HCT116 (cell line): Measurements from ENCODE around the gene NLE1.

Experiments used
- EZH2phosphoT487 ChIP-seq: fragments of 200-600 bp; IDR thresholded peaks from 2 replicates; pipeline ENCODE4 v1.6.1; 2018; ENCODE audit warnings: antibody characterized with exemption, borderline replicate concordance
- POLR2A ChIP-seq: IDR thresholded peaks from 2 replicates; pipeline ENCODE4 v1.7.0; 2011; ENCODE audit warnings: borderline replicate concordance; ENCODE audit not compliant: insufficient read depth, insufficient read length; ENCODE audit errors: extremely low read depth
- POLR2AphosphoS5 ChIP-seq: IDR thresholded peaks from 2 replicates; pipeline ENCODE4 v1.6.1; 2011; ENCODE audit warnings: mild to moderate bottlenecking, low read depth, low read length, moderate library complexity
- TF ChIP-seq, protein P1 (sequence below), 3 experiments: fragments of 200-600 bp in 1 of 3; sonication (generic) in 1 of 3; IDR thresholded peaks in 2 of 3; conservative IDR thresholded peaks in 1 of 3; 2 replicates each; pipeline ENCODE4 v1.5.1; 2012 to 2017; ENCODE audit warnings: low read depth in 2 of 3, low read length in 2 of 3, antibody characterized with exemption in 1 of 3, borderline replicate concordance in 1 of 3, control low read depth in 1 of 3, mild to moderate bottlenecking in 1 of 3, mixed read lengths in 1 of 3, mixed run types in 1 of 3, moderate library complexity in 1 of 3; ENCODE audit not compliant: insufficient read depth in 1 of 3
- TF ChIP-seq, protein P2 (sequence below): IDR thresholded peaks from 2 replicates; pipeline ENCODE4 v1.6.1; 2011; ENCODE audit warnings: mild to moderate bottlenecking, low read length, moderate library complexity; ENCODE audit not compliant: insufficient replicate concordance; ENCODE audit errors: extremely low read depth

DNA sequence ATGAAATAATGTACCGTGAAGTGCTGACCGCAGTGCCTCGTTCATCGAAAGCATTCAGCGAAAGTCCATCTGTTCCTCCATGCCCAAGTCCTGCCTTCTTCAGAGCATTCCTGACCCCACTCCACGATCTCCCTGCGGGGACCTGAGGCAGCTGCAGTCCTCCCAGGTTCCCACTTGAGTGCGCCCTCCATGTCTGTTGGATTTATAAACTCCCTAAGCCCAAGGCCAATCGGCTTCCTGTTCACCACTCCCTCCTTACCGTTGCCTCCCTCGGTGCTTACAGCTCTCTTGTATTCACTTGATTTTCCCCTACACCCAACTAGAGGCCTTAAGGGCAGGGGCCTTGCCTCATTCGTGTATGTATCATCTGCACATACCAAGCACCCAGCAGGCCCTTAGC, 25.3 kb downstream of the NLE1 start:
- TF ChIP-seq, protein P1, sequence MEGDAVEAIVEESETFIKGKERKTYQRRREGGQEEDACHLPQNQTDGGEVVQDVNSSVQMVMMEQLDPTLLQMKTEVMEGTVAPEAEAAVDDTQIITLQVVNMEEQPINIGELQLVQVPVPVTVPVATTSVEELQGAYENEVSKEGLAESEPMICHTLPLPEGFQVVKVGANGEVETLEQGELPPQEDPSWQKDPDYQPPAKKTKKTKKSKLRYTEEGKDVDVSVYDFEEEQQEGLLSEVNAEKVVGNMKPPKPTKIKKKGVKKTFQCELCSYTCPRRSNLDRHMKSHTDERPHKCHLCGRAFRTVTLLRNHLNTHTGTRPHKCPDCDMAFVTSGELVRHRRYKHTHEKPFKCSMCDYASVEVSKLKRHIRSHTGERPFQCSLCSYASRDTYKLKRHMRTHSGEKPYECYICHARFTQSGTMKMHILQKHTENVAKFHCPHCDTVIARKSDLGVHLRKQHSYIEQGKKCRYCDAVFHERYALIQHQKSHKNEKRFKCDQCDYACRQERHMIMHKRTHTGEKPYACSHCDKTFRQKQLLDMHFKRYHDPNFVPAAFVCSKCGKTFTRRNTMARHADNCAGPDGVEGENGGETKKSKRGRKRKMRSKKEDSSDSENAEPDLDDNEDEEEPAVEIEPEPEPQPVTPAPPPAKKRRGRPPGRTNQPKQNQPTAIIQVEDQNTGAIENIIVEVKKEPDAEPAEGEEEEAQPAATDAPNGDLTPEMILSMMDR (IDR thresholded peaks at IDR 0.05 in 2 of 3, conservative IDR thresholded peaks at IDR 0.05 in 1 of 3; ENCODE audit: borderline replicate concordance in 1 of 3, insufficient read depth in 1 of 3, low read depth in 2 of 3, low read length in 2 of 3) = no peak
- TF ChIP-seq EZH2phosphoT487 = no peak
- no peak for TF ChIP-seq POLR2AphosphoS5
- TF ChIP-seq, protein P2, sequence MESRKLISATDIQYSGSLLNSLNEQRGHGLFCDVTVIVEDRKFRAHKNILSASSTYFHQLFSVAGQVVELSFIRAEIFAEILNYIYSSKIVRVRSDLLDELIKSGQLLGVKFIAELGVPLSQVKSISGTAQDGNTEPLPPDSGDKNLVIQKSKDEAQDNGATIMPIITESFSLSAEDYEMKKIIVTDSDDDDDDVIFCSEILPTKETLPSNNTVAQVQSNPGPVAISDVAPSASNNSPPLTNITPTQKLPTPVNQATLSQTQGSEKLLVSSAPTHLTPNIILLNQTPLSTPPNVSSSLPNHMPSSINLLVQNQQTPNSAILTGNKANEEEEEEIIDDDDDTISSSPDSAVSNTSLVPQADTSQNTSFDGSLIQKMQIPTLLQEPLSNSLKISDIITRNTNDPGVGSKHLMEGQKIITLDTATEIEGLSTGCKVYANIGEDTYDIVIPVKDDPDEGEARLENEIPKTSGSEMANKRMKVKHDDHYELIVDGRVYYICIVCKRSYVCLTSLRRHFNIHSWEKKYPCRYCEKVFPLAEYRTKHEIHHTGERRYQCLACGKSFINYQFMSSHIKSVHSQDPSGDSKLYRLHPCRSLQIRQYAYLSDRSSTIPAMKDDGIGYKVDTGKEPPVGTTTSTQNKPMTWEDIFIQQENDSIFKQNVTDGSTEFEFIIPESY = no peak
- no peak for TF ChIP-seq POLR2A
